Memory B cell (primary cell): ENCODE data around the gene RANBP3.

ENCODE experiments used
- ATAC-seq: fragments of 150-1000 bp; cut with Tn5 transposase; 2 replicates; pipeline ENCODE4 v1.10.0; 2021; ENCODE audit warnings: low read depth, mild to moderate bottlenecking, moderate library complexity
- DNase-seq, 2 donors: peaks; one replicate each; pipeline ENCODE4 v3.0.0; 2022; ENCODE audit warnings: low spot score in 2 of 2
- H3K27ac Mint-ChIP-seq: one replicate; pipeline ENCODE4 v1.8.0; 2022; ENCODE audit warnings: mild to moderate bottlenecking, moderate library complexity, mixed read lengths
- H3K27me3 Mint-ChIP-seq: one replicate; pipeline ENCODE4 v1.8.0; 2022; ENCODE audit warnings: mixed read lengths
- H3K36me3 Mint-ChIP-seq: one replicate; pipeline ENCODE4 v1.8.0; 2022; ENCODE audit warnings: mild to moderate bottlenecking, mixed read lengths
- H3K4me1 Mint-ChIP-seq: one replicate; pipeline ENCODE4 v1.8.0; 2022; ENCODE audit warnings: mixed read lengths
- H3K4me3 Mint-ChIP-seq: one replicate; pipeline ENCODE4 v1.8.0; 2022; ENCODE audit warnings: mild to moderate bottlenecking, moderate library complexity, mixed read lengths
- H3K9me3 Mint-ChIP-seq: one replicate; pipeline ENCODE4 v1.8.0; 2022; ENCODE audit warnings: mixed read lengths

Gene RANBP3

DNA sequence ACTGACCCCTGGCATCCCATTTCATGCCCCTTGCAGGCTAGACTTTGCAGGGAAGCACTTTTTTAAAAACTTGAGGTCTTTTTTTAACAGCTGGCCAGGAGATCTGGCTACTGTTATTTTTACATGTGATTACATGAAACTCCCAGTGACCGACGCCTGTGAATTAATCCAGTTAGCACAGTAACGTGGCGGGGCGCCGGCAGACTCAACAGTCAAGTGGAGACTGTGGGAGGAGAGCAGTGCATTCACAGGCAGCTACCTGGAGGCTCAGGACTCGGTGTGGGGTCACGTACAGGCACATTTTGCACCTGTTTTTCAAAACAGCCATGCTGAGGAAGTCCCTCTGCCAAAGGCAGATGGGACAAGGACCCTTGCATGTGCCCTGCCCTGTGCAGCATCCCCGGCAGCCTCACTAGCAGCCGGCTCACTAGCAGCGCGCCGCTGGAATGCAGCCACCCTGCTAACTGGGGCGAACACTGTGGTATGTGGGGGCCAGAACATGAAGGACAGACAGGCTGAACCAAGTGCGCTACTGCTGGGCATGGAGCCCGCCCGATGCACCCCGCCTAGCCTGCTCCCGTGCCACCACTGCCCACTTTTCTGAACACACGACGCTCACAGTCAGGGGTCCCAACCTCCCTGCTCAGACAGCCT lies 45.2 kb downstream of the RANBP3 start:
- no peaks in the 10 kb centered on the region for H3K9me3 Mint-ChIP-seq
- H3K4me3 Mint-ChIP-seq = no peak overlapping the region

DNA sequence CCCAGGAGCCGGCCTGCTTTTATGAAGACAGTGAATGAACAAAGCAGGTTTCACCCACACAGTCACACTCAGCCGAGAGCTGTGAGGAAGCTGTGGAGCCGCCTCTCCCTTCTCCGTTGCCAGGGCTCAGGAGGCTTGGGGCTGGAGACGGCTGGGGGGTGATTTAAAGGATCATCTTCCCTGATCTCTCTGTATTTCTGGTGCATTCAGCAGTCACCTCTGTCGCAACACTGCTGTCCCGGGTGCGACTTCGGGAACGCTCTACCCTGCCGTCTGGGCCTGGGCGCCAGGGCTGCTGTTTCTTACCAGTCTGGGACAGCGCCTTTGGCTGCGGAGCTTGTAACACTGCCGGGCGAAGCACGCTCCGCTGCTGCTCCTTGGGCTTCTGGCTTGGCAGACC lies 45.8 kb downstream of the RANBP3 start:
- no peak overlapping the region for H3K27ac Mint-ChIP-seq
- H3K36me3 Mint-ChIP-seq = peaks cover 16% of the 10 kb centered on the region
- DNase-seq = no peak
- H3K9me3 Mint-ChIP-seq = no peaks in the 10 kb centered on the region
- peaks cover 13% of the 10 kb centered on the region for H3K4me1 Mint-ChIP-seq
- ATAC-seq = no peak
- no peaks in the 10 kb centered on the region for H3K27me3 Mint-ChIP-seq
- H3K4me3 Mint-ChIP-seq = no peak overlapping the region

More for the DNA sequence above, 45.2 kb downstream of the RANBP3 start:
- ATAC-seq (no peak), DNase-seq (no peak)
- Mint-ChIP-seq H3K4me1 (peaks cover 9% of the 10 kb centered on the region), H3K36me3 (peaks cover 20% of the 10 kb centered on the region), H3K27me3 (no peaks in the 10 kb centered on the region), H3K27ac (no peak overlapping the region)

DNA sequence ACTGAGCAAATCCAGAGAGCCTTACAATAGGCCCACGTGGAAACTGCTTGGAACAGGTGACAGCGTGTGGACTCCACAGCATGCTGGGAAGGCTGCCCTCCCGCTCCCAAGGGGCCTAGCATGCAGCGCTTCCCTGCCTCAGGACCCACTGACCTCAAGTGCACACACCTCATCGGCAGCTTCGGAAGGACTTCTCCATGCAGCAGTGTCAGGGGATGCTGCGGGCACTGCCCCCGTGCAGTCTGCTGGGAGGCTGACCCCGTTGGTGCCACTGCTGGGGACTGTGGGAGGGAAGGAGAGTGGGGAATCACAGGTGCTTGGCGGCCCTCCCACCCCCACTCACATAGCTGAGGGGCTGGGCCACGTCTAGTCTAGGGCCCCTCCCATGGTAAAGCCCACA lies 46.7 kb downstream of the RANBP3 start:
- ATAC-seq = no peak

DNA sequence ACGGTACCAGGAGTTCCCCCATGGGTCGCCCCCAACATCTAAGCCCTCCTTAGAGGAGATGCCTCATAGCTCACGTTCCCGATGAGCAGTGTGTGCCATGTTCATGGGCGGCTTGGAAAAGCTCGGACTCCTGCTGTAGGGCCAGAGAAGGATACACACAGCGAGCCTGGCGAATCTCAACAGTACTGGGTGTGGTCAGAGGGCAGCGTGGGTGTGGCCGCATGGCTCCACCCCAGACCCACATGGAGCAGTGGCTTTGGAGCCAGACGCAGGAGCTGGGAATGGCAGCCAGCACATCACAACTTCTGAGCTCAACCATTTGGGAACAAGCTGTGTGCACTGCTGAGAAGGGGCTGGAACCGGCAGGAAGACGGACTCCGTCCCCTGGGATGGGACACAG lies 48.3 kb downstream of the RANBP3 start:
- no peak overlapping the region for H3K27ac Mint-ChIP-seq
- H3K4me1 Mint-ChIP-seq = peaks cover 13% of the 10 kb centered on the region
- no peak overlapping the region for H3K4me3 Mint-ChIP-seq
- DNase-seq = no peak
- H3K27me3 Mint-ChIP-seq = no peaks in the 10 kb centered on the region
- no peak for ATAC-seq
- H3K36me3 Mint-ChIP-seq = peaks cover 13% of the 10 kb centered on the region
- no peaks in the 10 kb centered on the region for H3K9me3 Mint-ChIP-seq

More for the DNA sequence above, 46.7 kb downstream of the RANBP3 start:
- Mint-ChIP-seq H3K4me1 (peaks cover 13% of the 10 kb centered on the region), H3K27me3 (no peaks in the 10 kb centered on the region), H3K27ac (no peak overlapping the region), H3K9me3 (no peaks in the 10 kb centered on the region), H3K4me3 (no peak overlapping the region), H3K36me3 (peaks cover 17% of the 10 kb centered on the region)
- no peak for DNase-seq

- ATAC-seq = no peak
- no peak overlapping the region for H3K27ac Mint-ChIP-seq
- no peak overlapping the region for H3K4me3 Mint-ChIP-seq
- H3K36me3 Mint-ChIP-seq = peaks cover 14% of the 10 kb centered on the region
- H3K27me3 Mint-ChIP-seq = no peaks in the 10 kb centered on the region
- H3K9me3 Mint-ChIP-seq = no peaks in the 10 kb centered on the region
- H3K4me1 Mint-ChIP-seq = peaks cover 13% of the 10 kb centered on the region
- no peak for DNase-seq
Observed at GRCh38 chr19:5929179-5929578, 48.8 kb downstream of the RANBP3 start.

GRCh38 chr19:5927441-5927821 lies 50.5 kb downstream of the RANBP3 start:
- Mint-ChIP-seq H3K4me3 (no peak overlapping the region), H3K9me3 (no peaks in the 10 kb centered on the region), H3K27me3 (no peaks in the 10 kb centered on the region), H3K4me1 (peaks cover 13% of the 10 kb centered on the region), H3K27ac (no peak overlapping the region), H3K36me3 (peaks cover 23% of the 10 kb centered on the region)
- ATAC-seq (peak; percentile 97), DNase-seq (peak; percentile 22 to 27)

DNA sequence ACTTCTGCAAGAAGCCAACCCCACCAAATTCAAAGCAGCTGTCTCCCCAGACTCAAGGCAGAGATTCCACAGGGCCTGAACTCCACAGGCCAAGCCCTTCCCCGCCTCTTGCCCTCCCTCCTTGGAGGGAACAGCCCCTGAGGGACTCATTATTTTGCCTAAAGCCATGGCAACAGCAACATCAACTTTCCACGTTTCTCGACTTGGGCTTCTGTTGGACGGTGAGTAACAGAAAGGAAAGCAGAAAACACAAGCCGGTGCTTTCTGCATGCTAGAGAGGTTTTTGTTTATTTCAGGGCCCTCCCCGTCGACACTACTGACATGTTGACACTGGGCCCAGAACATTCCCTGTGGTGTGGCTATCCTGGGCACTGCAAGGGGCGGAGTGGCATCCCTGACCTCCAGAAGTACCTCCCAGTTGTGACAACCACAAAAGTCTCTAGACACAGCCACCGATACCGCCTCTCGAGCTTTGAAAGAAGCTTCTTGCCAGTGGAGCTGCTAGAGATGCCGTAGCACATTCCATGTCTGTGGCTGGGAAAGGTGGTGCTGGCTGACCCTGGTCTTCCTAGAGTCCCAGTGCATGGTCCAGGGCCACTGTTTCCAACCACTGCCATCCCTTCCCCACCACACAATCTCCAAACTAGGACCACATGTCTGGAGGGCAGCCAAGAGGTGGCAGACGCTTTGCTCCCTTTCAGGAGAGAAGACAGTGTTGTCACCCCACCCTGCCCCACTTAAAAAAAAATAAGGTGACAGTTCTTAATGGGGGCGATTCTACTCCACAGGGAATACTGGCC lies 51.1 kb downstream of the RANBP3 start:
- DNase-seq (no peak), ATAC-seq (no peak)
- H3K36me3 Mint-ChIP-seq = peaks cover 26% of the 10 kb centered on the region
- H3K9me3 Mint-ChIP-seq = no peaks in the 10 kb centered on the region
- peaks cover 13% of the 10 kb centered on the region for H3K4me1 Mint-ChIP-seq
- H3K27ac Mint-ChIP-seq = no peak overlapping the region
- no peaks in the 10 kb centered on the region for H3K27me3 Mint-ChIP-seq
- H3K4me3 Mint-ChIP-seq = no peak overlapping the region

DNA sequence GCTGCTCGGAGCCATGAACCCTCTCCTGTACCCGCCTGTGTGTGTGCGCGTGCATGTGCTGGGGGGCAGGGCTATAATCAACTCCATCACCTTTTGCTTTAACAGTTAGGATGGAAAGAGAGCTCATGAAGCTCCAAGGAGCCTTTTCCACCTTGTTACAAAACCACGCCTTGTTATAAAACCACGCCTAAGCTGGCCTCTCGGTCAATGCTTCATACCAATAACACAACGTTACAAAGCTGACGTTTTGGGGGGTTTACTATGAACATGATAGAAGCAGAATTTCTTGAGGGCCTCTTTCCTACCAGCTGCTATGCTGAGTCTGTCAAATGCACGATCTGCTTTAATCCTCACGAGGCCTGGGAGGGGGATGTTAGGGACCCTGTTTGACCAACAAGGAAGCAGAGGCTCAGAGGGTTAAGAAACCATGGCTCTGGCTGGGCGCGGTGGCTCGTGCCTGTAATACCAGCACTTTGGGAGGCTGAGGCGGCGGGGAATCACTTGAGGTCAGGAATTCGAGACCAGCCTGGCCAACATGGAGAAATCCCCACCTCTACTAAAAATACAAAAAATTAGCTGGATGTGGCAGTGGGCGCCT lies 52.0 kb downstream of the RANBP3 start:
- Mint-ChIP-seq H3K4me1 (peaks cover 13% of the 10 kb centered on the region), H3K27me3 (no peaks in the 10 kb centered on the region), H3K36me3 (peaks cover 24% of the 10 kb centered on the region), H3K27ac (no peak overlapping the region), H3K4me3 (no peak overlapping the region), H3K9me3 (no peaks in the 10 kb centered on the region)
- DNase-seq = no peak
- ATAC-seq = no peak

DNA sequence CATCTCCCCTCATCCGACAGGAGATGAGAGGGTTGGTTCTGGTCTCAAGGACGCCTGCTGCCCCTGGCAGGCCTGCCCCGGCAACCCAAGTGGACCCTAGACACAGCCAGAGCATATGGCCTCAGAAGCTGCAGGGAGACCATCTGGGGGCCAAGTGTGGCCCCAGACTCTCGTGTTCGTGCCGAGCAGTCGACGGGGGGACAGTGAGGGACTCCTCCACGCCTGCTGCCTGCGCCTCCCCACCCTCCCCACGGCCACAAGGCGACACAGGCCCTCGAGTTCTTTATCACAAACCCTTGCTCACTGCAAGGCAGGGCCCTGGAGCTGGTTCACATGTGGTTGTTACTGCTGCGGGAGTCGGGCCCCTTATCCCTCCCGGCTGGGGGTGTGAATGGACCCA lies 54.6 kb downstream of the RANBP3 start:
- DNase-seq = no peak
- Mint-ChIP-seq H3K4me3 (no peak overlapping the region), H3K4me1 (peaks cover 11% of the 10 kb centered on the region), H3K27me3 (no peaks in the 10 kb centered on the region), H3K36me3 (peaks cover 25% of the 10 kb centered on the region), H3K9me3 (no peaks in the 10 kb centered on the region), H3K27ac (no peak overlapping the region)
- no peak for ATAC-seq

DNA sequence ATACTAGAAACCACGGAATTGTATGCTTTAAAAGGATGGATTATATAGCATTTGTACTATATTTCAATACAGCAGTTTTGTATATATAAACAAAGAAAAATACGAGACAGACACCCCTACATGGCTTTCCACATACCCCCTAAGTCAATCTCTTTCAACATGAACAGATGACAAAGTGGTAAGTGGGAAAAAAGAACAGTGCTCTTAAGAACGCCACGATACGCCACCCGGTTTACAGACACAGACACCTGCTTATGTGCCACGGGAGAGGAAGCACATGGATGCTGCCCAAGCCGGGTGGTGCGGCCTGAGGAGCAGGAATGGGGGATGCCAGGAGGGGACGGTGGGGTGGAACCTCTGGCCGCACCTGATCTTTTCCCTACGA lies 55.8 kb downstream of the RANBP3 start:
- Mint-ChIP-seq H3K27ac (no peak overlapping the region), H3K36me3 (peaks cover 24% of the 10 kb centered on the region), H3K27me3 (no peaks in the 10 kb centered on the region), H3K4me3 (no peak overlapping the region), H3K4me1 (no peaks in the 10 kb centered on the region), H3K9me3 (no peaks in the 10 kb centered on the region)
- DNase-seq (no peak), ATAC-seq (no peak)

GRCh38 chr19:5921516-5922160 lies 56.3 kb downstream of the RANBP3 start:
- peak overlapping the region; percentile 50 for H3K27ac Mint-ChIP-seq
- ATAC-seq (no peak), DNase-seq (no peak)
- H3K27me3 Mint-ChIP-seq = no peaks in the 10 kb centered on the region
- peaks cover 28% of the 10 kb centered on the region for H3K36me3 Mint-ChIP-seq
- no peaks in the 10 kb centered on the region for H3K4me1 Mint-ChIP-seq
- H3K4me3 Mint-ChIP-seq = no peak overlapping the region
- H3K9me3 Mint-ChIP-seq = no peaks in the 10 kb centered on the region

GRCh38 chr19:5918463-5919079 lies 59.4 kb downstream of the RANBP3 start:
- Mint-ChIP-seq H3K9me3 (no peaks in the 10 kb centered on the region), H3K36me3 (peaks cover 24% of the 10 kb centered on the region), H3K4me1 (no peaks in the 10 kb centered on the region), H3K27me3 (no peaks in the 10 kb centered on the region), H3K4me3 (no peak overlapping the region), H3K27ac (no peak overlapping the region)
- DNase-seq = no peak
- ATAC-seq = no peak

GRCh38 chr19:5917431-5918107 lies 60.4 kb downstream of the RANBP3 start:
- Mint-ChIP-seq H3K4me1 (no peaks in the 10 kb centered on the region), H3K9me3 (no peaks in the 10 kb centered on the region), H3K36me3 (peaks cover 19% of the 10 kb centered on the region), H3K4me3 (no peak overlapping the region), H3K27me3 (no peaks in the 10 kb centered on the region), H3K27ac (no peak overlapping the region)
- ATAC-seq (no peak), DNase-seq (no peak)
